HepG2 (cell line): Measurements from ENCODE around the gene SHTN1. TPM values are rescaled to one million over a fixed set of nuclear protein-coding genes. Genes with fewer than 3 reads are reported as not detected.

Experiments used
- ATAC-seq: fragments of 200-7000 bp; cut with Tn5 transposase; 3 replicates; pipeline ENCODE4 v1.9.1; 2020; ENCODE audit warnings: mild to moderate bottlenecking, moderate library complexity
- BruUV-seq: library from RNA; stranded (reverse); fragments of 400-500 nt; replicated peaks from 2 replicates; lab custom pipeline; 2021; lab: Mats Ljungman, UMichigan
- CTCF ChIA-PET: fragments of 300-600 bp; formaldehyde crosslinking; extraction: SDS; loops from one replicate; lab custom pipeline; 2021; ENCODE audit warnings: low total read pairs, inconsistent platforms, low intra/inter-chr PET ratio; lab: Yijun Ruan, JAX
- POLR2A ChIA-PET: fragments of 350-600 bp; sonication (Branson Sonifier 250); formaldehyde crosslinking; loops from one replicate; lab custom pipeline; 2020; ENCODE audit warnings: antibody characterized with exemption, inconsistent platforms; lab: Yijun Ruan, JAX
- DNase-seq: peaks from one replicate; pipeline ENCODE4 v3.0.0-alpha.2; 2015; ENCODE audit warnings: low spot score
- FAIRE-seq: peaks from 3 replicates; lab custom pipeline; 2011; peaks lifted over from hg19 to GRCh38; lab: Jason Lieb, UNC
- H2AFZ ChIP-seq: one replicate; pipeline ENCODE4 v1.6.1; 2011; ENCODE audit warnings: low read length, inconsistent platforms
- H3K27ac ChIP-seq: fragments of 300-600 bp; 3 replicates; pipeline ENCODE4 v1.8.0; 2011; ENCODE audit warnings: mixed run types, mild to moderate bottlenecking, mixed read lengths, low read length, inconsistent platforms; ENCODE audit not compliant: insufficient read depth; ENCODE audit errors: extremely low read length
- H3K27me3 ChIP-seq, 2 experiments: fragments of 200-600 bp in 1 of 2; 2 replicates in 1 of 2; 3 replicates in 1 of 2; pipeline versions ENCODE4 v1.6.0 to v1.8.0; 2011; ENCODE audit warnings: low read length in 2 of 2, mild to moderate bottlenecking in 2 of 2, moderate library complexity in 2 of 2, inconsistent platforms in 1 of 2; ENCODE audit not compliant: insufficient read depth in 2 of 2, control insufficient read depth in 1 of 2
- H3K36me3 ChIP-seq, 2 experiments: fragments of 200-600 bp in 1 of 2; replicated peaks in 1 of 2; 2 replicates in 1 of 2; 3 replicates in 1 of 2; pipeline versions ENCODE4 v1.5.1 to v1.8.0; 2011; ENCODE audit warnings: low read length in 2 of 2, inconsistent platforms in 1 of 2; ENCODE audit not compliant: insufficient read depth in 2 of 2, control insufficient read depth in 1 of 2
- H3K4me1 ChIP-seq: 2 replicates; pipeline ENCODE4 v1.5.1; 2012; ENCODE audit warnings: low read length, inconsistent platforms; ENCODE audit not compliant: insufficient read depth
- H3K4me2 ChIP-seq: 2 replicates; pipeline ENCODE4 v1.6.0; 2011; ENCODE audit warnings: low read depth, low read length, inconsistent platforms
- H3K4me3 ChIP-seq, 3 experiments: fragments of 200-600 bp in 1 of 3; sonication (generic), shearing (Covaris generic) in 1 of 3; replicated peaks in 1 of 3; 2 replicates each; pipeline ENCODE4 v1.5.1; 2011 to 2016; ENCODE audit warnings: low read length in 3 of 3, inconsistent platforms in 2 of 3, low read depth in 2 of 3, mild to moderate bottlenecking in 2 of 3, control low read depth in 1 of 3, mixed read lengths in 1 of 3; ENCODE audit not compliant: insufficient read depth in 1 of 3
- H3K79me2 ChIP-seq: one replicate; pipeline ENCODE4 v1.6.1; 2011; ENCODE audit warnings: low read length, inconsistent platforms; ENCODE audit not compliant: insufficient read depth
- H3K9ac ChIP-seq: 2 replicates; pipeline ENCODE4 v1.6.0; 2011; ENCODE audit warnings: mild to moderate bottlenecking, low read depth, low read length, inconsistent platforms; ENCODE audit not compliant: insufficient read depth
- H3K9me3 ChIP-seq: 2 replicates; pipeline ENCODE4 v1.5.1; 2012; ENCODE audit warnings: mild to moderate bottlenecking, low read length
- H4K20me1 ChIP-seq: 2 replicates; pipeline ENCODE4 v1.6.0; 2011; ENCODE audit warnings: inconsistent platforms, mild to moderate bottlenecking, low read length, moderate library complexity; ENCODE audit not compliant: insufficient read depth
- HNF4A ChIP-seq: sonication (generic); formaldehyde crosslinking; IDR thresholded peaks from 2 replicates; pipeline ENCODE4 v1.4.0; 2020; ENCODE audit warnings: missing genetic modification reagents
- SRF ChIP-seq: IDR thresholded peaks from 2 replicates; pipeline ENCODE4 v1.6.1; 2011; ENCODE audit warnings: mild to moderate bottlenecking, low read depth, low read length, moderate library complexity
- SRY ChIP-seq: sonication (generic); formaldehyde crosslinking; IDR thresholded peaks from 2 replicates; pipeline ENCODE4 v1.8.0; 2022; ENCODE audit warnings: mild to moderate bottlenecking, missing genetic modification reagents
- ZFX ChIP-seq: sonication (generic); formaldehyde crosslinking; IDR thresholded peaks from 2 replicates; pipeline ENCODE4 v1.4.0; 2020; ENCODE audit warnings: mild to moderate bottlenecking, low read depth, missing genetic modification reagents, moderate library complexity
- WGBS: methylation state at CpG from one replicate; pipeline ENCODE4 v1.1.6; 2017; ENCODE audit warnings: low lambda C conversion rate; 5-methylcytosine and 5-hydroxymethylcytosine counted together
- in situ Hi-C: cut with HindIII; loops from 2 replicates; pipeline ENCODE4 v1.10.0; 2017; ENCODE audit warnings: low pct_unique_long_range_greater_than_20kb; ENCODE audit not compliant: extremely low pct_ligation_motif_present
- intact Hi-C: fragments of 100-400 bp; cut with micrococcal nuclease; formaldehyde crosslinking; loops from one replicate; pipeline ENCODE4 v1.10.0; 2022; ENCODE audit not compliant: unreplicated experiment
- polyA plus RNA-seq, 8 experiments: library from polyadenylated mRNA; depleted of rRNA in 3 of 8; stranded (reverse) in 7 of 8; unstranded in 1 of 8; fragments of >200 nt; fragmentation: Illumina TruSeq in 4 of 8; extraction: Trizol in 4 of 8; gene quantifications; 2 replicates each; pipeline versions ENCODE4 v1.2.1 to v1.2.3, GENCODE V29; 2011 to 2016; ENCODE audit warnings: low read depth in 4 of 8, missing spikeins in 1 of 8, mixed read lengths in 1 of 8; ENCODE audit not compliant: insufficient read depth in 1 of 8
- total RNA-seq, 5 experiments: library from RNA; depleted of rRNA; stranded (reverse); fragments of >200 nt; fragmentation: Illumina TruSeq; extraction: Trizol; gene quantifications; 2 replicates each; pipeline ENCODE4 v1.2.3, GENCODE V29; 2016; ENCODE audit warnings: low read depth in 1 of 5
- TF ChIP-seq, protein P1 (sequence below): IDR thresholded peaks from 2 replicates; pipeline ENCODE4 v1.6.1; 2016; ENCODE audit warnings: missing compliant biosample characterization, missing genetic modification reagents, borderline replicate concordance

The SHTN1 gene
- total and polyA plus RNA-seq, 2 of the 13 experiments (the other 11 are each of a cell fraction or from before 2014, with no cell fraction given) = 11.3 to 15.6 TPM

- TF ChIP-seq, protein P1, sequence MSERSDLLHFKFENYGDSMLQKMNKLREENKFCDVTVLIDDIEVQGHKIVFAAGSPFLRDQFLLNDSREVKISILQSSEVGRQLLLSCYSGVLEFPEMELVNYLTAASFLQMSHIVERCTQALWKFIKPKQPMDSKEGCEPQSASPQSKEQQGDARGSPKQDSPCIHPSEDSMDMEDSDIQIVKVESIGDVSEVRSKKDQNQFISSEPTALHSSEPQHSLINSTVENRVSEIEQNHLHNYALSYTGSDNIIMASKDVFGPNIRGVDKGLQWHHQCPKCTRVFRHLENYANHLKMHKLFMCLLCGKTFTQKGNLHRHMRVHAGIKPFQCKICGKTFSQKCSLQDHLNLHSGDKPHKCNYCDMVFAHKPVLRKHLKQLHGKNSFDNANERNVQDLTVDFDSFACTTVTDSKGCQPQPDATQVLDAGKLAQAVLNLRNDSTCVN (CRISPR knock-in tag) = no peak
- TF ChIP-seq SRY = no peak
These were observed 164.5 kb downstream of the SHTN1 start (continued) for GRCh38 chr10:116840389-116841075.

GRCh38 chr10:116838143-116838725 lies 166.8 kb downstream of the SHTN1 start:
- intact Hi-C loops (no loop called here), in situ Hi-C loops (no loop called here)
- H3K4me2 ChIP-seq = peak overlapping the region; percentile 41; the same call in 1 of the 2 replicates
- no peak overlapping the region for H3K9ac ChIP-seq
- no peaks in the 10 kb centered on the region for H3K79me2 ChIP-seq
- no peak overlapping the region for H3K27ac ChIP-seq
- BruUV-seq = no TSS peak
- peaks cover 1 to 6% of the 10 kb centered on the region in 2 experiments; a peak in 2 of 5 replicates for H3K27me3 ChIP-seq
- H3K9me3 ChIP-seq = no peaks in the 10 kb centered on the region
- no peak overlapping the region for H3K4me3 ChIP-seq
- CTCF ChIA-PET = no interaction called here
- no peaks in the 10 kb centered on the region for H3K36me3 ChIP-seq
- peak; percentile 48; the same call in 1 of the 2 replicates for TF ChIP-seq HNF4A
- peak; percentile 21; the same call in 1 of the 2 replicates for TF ChIP-seq SRF
- no peak for TF ChIP-seq ZFX (CRISPR knock-in tag)
- H2AFZ ChIP-seq = no peak overlapping the region
- POLR2A ChIA-PET = interaction anchor here (1.8 kb wide), 1 partner anchor 11 kb away, joined by 5 read pairs; the partner anchor contains the start of gene ENO4
- ATAC-seq (peak; percentile 70), DNase-seq (peak; percentile 35), FAIRE-seq (peak; percentile 36)
- 10% methylated on average over 5 of the region's 5 CpGs for WGBS
- H4K20me1 ChIP-seq = no peaks in the 10 kb centered on the region
- peaks cover 22% of the 10 kb centered on the region for H3K4me1 ChIP-seq
